K562 (cell line): ENCODE data around the gene LRFN4. TPM values are rescaled to one million over a fixed set of nuclear protein-coding genes. Genes with fewer than 3 reads are reported as not detected.
A peak's percentile ranks its signal among the peaks of the same experiment; 100 is the strongest.

Source experiments
- ATAC-seq: fragments of 200-7000 bp; cut with Tn5 transposase; 3 replicates; pipeline ENCODE4 v1.9.1; 2020; ENCODE audit warnings: moderate library complexity
- BruUV-seq: library from RNA; stranded (reverse); fragments of 400-500 nt; replicated peaks from 2 replicates; lab custom pipeline; 2021; lab: Mats Ljungman, UMichigan
- CTCF ChIA-PET: fragments of 300-600 bp; formaldehyde crosslinking; extraction: SDS; loops from one replicate; lab custom pipeline; 2021; ENCODE audit warnings: low intra/inter-chr PET ratio; lab: Yijun Ruan, JAX
- POLR2A ChIA-PET: fragments of 300-600, 350-650 bp; sonication (Branson Sonifier 250); formaldehyde crosslinking; extraction: SDS; loops from one replicate; lab custom pipeline; 2021; ENCODE audit warnings: antibody characterized with exemption, inconsistent platforms; lab: Yijun Ruan, JAX
- DNase-seq, 4 experiments: peaks; one replicate each; pipeline versions ENCODE4 v3.0.0 to v3.0.0-alpha.2; 2011 to 2018; ENCODE audit warnings: low spot score in 3 of 4, mixed read lengths in 3 of 4; ENCODE audit errors: extremely low read depth in 1 of 4
- FAIRE-seq: peaks from 2 replicates; lab custom pipeline; 2011; peaks lifted over from hg19 to GRCh38; lab: Jason Lieb, UNC
- H2AFZ ChIP-seq: 2 replicates; pipeline ENCODE4 v1.6.0; 2011; ENCODE audit warnings: low read depth, low read length, control low read depth, inconsistent platforms
- H3K27ac ChIP-seq: fragments of 200-600 bp; 3 replicates; pipeline ENCODE4 v1.8.0; 2011; ENCODE audit warnings: low read depth, mild to moderate bottlenecking, control low read depth, inconsistent platforms, low read length, moderate library complexity, mixed read lengths; ENCODE audit errors: extremely low read depth
- H3K27me3 ChIP-seq, 2 experiments: fragments of 300-600 bp in 1 of 2; 2 replicates in 1 of 2; 3 replicates in 1 of 2; pipeline versions ENCODE4 v1.6.0 to v1.8.0; 2011; ENCODE audit warnings: inconsistent platforms in 2 of 2, low read length in 2 of 2, mild to moderate bottlenecking in 1 of 2, mixed read lengths in 1 of 2, moderate library complexity in 1 of 2; ENCODE audit not compliant: control insufficient read depth in 2 of 2, insufficient read depth in 2 of 2
- H3K36me3 ChIP-seq: fragments of 300-600 bp; 3 replicates; pipeline ENCODE4 v1.8.0; 2011; ENCODE audit warnings: mild to moderate bottlenecking, low read length, inconsistent platforms; ENCODE audit not compliant: control insufficient read depth, insufficient read depth
- H3K4me1 ChIP-seq, 2 experiments: fragments of 200-600 bp in 1 of 2; replicated peaks in 1 of 2; 2 replicates in 1 of 2; 3 replicates in 1 of 2; pipeline versions ENCODE4 v1.5.1 to v1.8.0; 2011; ENCODE audit warnings: inconsistent platforms in 2 of 2, low read length in 2 of 2, mild to moderate bottlenecking in 1 of 2, mixed read lengths in 1 of 2, moderate library complexity in 1 of 2; ENCODE audit not compliant: control insufficient read depth in 2 of 2, insufficient read depth in 2 of 2
- H3K4me2 ChIP-seq: 2 replicates; pipeline ENCODE4 v1.6.1; 2011; ENCODE audit warnings: low read length, control low read depth, inconsistent platforms, mixed read lengths; ENCODE audit not compliant: insufficient read depth
- H3K4me3 ChIP-seq: fragments of 200-600 bp; sonication (generic), shearing (Covaris generic); 2 replicates; pipeline ENCODE4 v1.5.1; 2016; ENCODE audit warnings: control low read depth, inconsistent platforms
- H3K79me2 ChIP-seq: fragments of 200-600 bp; 3 replicates; pipeline ENCODE4 v1.8.0; 2011; ENCODE audit warnings: low read length, inconsistent platforms; ENCODE audit not compliant: control insufficient read depth, insufficient read depth
- H3K9ac ChIP-seq, 2 experiments: 2 replicates each; pipeline versions ENCODE4 v1.6.0 to v1.6.1; 2011; ENCODE audit warnings: low read depth in 2 of 2, low read length in 2 of 2, control low read depth in 1 of 2, inconsistent platforms in 1 of 2, mild to moderate bottlenecking in 1 of 2, mixed read lengths in 1 of 2; ENCODE audit not compliant: insufficient read depth in 1 of 2
- H3K9me1 ChIP-seq: one replicate; pipeline ENCODE4 v1.6.0; 2011; ENCODE audit warnings: inconsistent platforms, mild to moderate bottlenecking, low read length, moderate library complexity; ENCODE audit not compliant: control insufficient read depth, insufficient read depth
- H3K9me3 ChIP-seq: replicated peaks from 2 replicates; pipeline ENCODE4 v1.5.1; 2011; ENCODE audit warnings: low read depth, low read length, inconsistent platforms; ENCODE audit not compliant: control insufficient read depth, insufficient read depth
- H4K20me1 ChIP-seq: replicated peaks from 2 replicates; pipeline ENCODE4 v1.6.1; 2011; ENCODE audit warnings: low read length, inconsistent platforms, mixed read lengths; ENCODE audit not compliant: control insufficient read depth, insufficient read depth
- BMI1 ChIP-seq: fragments of 150-350 bp; IDR thresholded peaks from 2 replicates; pipeline ENCODE4 v1.6.1; 2014; ENCODE audit warnings: low read length
- BRD4 ChIP-seq: fragments of 200-600 bp; sonication (generic); IDR thresholded peaks from 2 replicates; pipeline ENCODE4 v1.6.1; 2017; ENCODE audit warnings: inconsistent platforms
- CBX2 ChIP-seq: fragments of 200-600 bp; sonication (generic); IDR thresholded peaks from one replicate; pipeline ENCODE4 v1.6.1; 2012; ENCODE audit warnings: mild to moderate bottlenecking, low read length, inconsistent platforms; ENCODE audit not compliant: insufficient read depth, poor library complexity, severe bottlenecking
- CBX3 ChIP-seq, 2 experiments: IDR thresholded peaks; 1 replicate in 1 of 2; 2 replicates in 1 of 2; pipeline ENCODE4 v1.6.1; 2012; ENCODE audit warnings: inconsistent platforms in 2 of 2, low read length in 2 of 2, borderline replicate concordance in 1 of 2, control low read depth in 1 of 2
- DIDO1 ChIP-seq: fragments of 450-650 bp; IDR thresholded peaks from 2 replicates; pipeline ENCODE4 v1.6.1; 2016; ENCODE audit warnings: low read depth, missing biosample characterization, missing genetic modification characterization
- DPF2 ChIP-seq: fragments of 450-650 bp; IDR thresholded peaks from 2 replicates; pipeline ENCODE4 v1.6.1; 2016
- KDM2B ChIP-seq: fragments of 250-450 bp; sonication (Bioruptor Pico); IDR thresholded peaks from 2 replicates; pipeline ENCODE4 v1.8.0; 2021; ENCODE audit warnings: mild to moderate bottlenecking, moderate library complexity
- LEF1 ChIP-seq: fragments of 450-650 bp; IDR thresholded peaks from 2 replicates; pipeline ENCODE4 v1.6.1; 2016; ENCODE audit warnings: mild to moderate bottlenecking
- MAZ ChIP-seq, 2 experiments: fragments of 450-650 bp in 1 of 2; sonication (generic) in 1 of 2; formaldehyde crosslinking; IDR thresholded peaks in 1 of 2; conservative IDR thresholded peaks in 1 of 2; 2 replicates each; pipeline versions ENCODE4 v1.4.0 to v1.5.0; 2020; ENCODE audit warnings: mild to moderate bottlenecking in 1 of 2, missing genetic modification reagents in 1 of 2
- PHF20 ChIP-seq: fragments of 450-650 bp; IDR thresholded peaks from 2 replicates; pipeline ENCODE4 v1.6.1; 2018; ENCODE audit not compliant: partially characterized antibody
- POLR2AphosphoS2 ChIP-seq: IDR thresholded peaks from 2 replicates; pipeline ENCODE4 v1.6.1; 2012; ENCODE audit warnings: low read length, improper control_type of control experiment
- POLR2AphosphoS5 ChIP-seq: IDR thresholded peaks from 2 replicates; pipeline ENCODE4 v1.6.1; 2011; ENCODE audit warnings: mild to moderate bottlenecking, low read depth, low read length, moderate library complexity; ENCODE audit not compliant: control insufficient read depth, insufficient read depth
- PTRF ChIP-seq: fragments of 450-650 bp; IDR thresholded peaks from 2 replicates; pipeline ENCODE4 v1.6.1; 2016; ENCODE audit warnings: mild to moderate bottlenecking, missing genetic modification characterization, missing compliant biosample characterization
- RREB1 ChIP-seq: fragments of 250-450 bp; sonication (Bioruptor Pico); IDR thresholded peaks from 2 replicates; pipeline ENCODE4 v1.4.0; 2020
- SUPT5H ChIP-seq: fragments of 450-650 bp; IDR thresholded peaks from 2 replicates; pipeline ENCODE4 v1.6.1; 2016
- ZNF134 ChIP-seq: fragments of 250-450 bp; sonication (Bioruptor Pico); conservative IDR thresholded peaks from 2 replicates; pipeline ENCODE4 v1.4.0; 2020
- ZNF143 ChIP-seq: sonication (generic); formaldehyde crosslinking; IDR thresholded peaks from 2 replicates; pipeline ENCODE4 v1.9.0; 2022; ENCODE audit warnings: mild to moderate bottlenecking, missing genetic modification reagents
- ZNF146 ChIP-seq: IDR thresholded peaks from one replicate; pipeline ENCODE4 v1.6.1; 2018; ENCODE audit warnings: missing compliant biosample characterization; ENCODE audit not compliant: unreplicated experiment
- ZNF3 ChIP-seq: fragments of 250-450 bp; sonication (Bioruptor Pico); IDR thresholded peaks from 2 replicates; pipeline ENCODE4 v1.5.0; 2021; ENCODE audit warnings: mild to moderate bottlenecking, moderate library complexity
- ZNF668 ChIP-seq: fragments of 250-450 bp; sonication (Bioruptor Pico); IDR thresholded peaks from 2 replicates; pipeline ENCODE4 v1.8.0; 2022; ENCODE audit warnings: mild to moderate bottlenecking, inconsistent platforms
- WGBS: fragments of 100-300 bp; shearing (Covaris generic); methylation state at CpG from one replicate; pipeline ENCODE4 v1.1.6; 2016; ENCODE audit warnings: low coverage, mixed read lengths; ENCODE audit not compliant: insufficient coverage; ENCODE audit errors: missing lambda C conversion rate; 5-methylcytosine and 5-hydroxymethylcytosine counted together
- in situ Hi-C: fragments of 300-500 bp; cut with MboI; formaldehyde crosslinking; loops from 4 replicates; pipeline ENCODE4 v1.15.0; 2018; ENCODE audit warnings: inconsistent platforms, mixed read lengths
- intact Hi-C: fragments of 100-400 bp; cut with micrococcal nuclease; formaldehyde crosslinking; loops from 2 replicates; pipeline ENCODE4 v1.14.2; 2022
- polyA plus RNA-seq, 8 experiments: library from polyadenylated mRNA; depleted of rRNA in 4 of 8; stranded (reverse) in 5 of 8; unstranded in 3 of 8; fragments of >200 nt; fragmentation: Nextera tagmentation in 2 of 8; fragmentation: Illumina TruSeq in 1 of 8; extraction: Ambion mirVana in 2 of 8; extraction: Trizol in 1 of 8; gene quantifications; 2 replicates each; pipeline versions ENCODE4 v1.2.1 to v1.2.3, GENCODE V29; 2011 to 2014; ENCODE audit warnings: inconsistent platforms in 1 of 8, missing spikeins in 1 of 8
- total RNA-seq, 7 experiments: library from RNA; depleted of rRNA in 6 of 7; stranded (reverse); fragments of >200 nt in 6 of 7; fragmentation: Illumina TruSeq in 2 of 7; extraction: Trizol in 2 of 7; gene quantifications; 2 replicates each; pipeline versions ENCODE4 v1.2.1 to v1.2.3, GENCODE V29; 2011 to 2021; ENCODE audit warnings: low replicate concordance in 1 of 7

LRFN4 gene
- total and polyA plus RNA-seq, 9 of the 15 experiments (the other 6 are each of a cell fraction or from before 2014, with no cell fraction given): 0.10 to 60.1 (median 6.7) TPM

- Histone ChIP-seq H3K27me3 (no peaks in the 10 kb centered on the region), H3K27ac (no peak overlapping the region), H4K20me1 (no peaks in the 10 kb centered on the region), H3K36me3 (peaks cover 58% of the 10 kb centered on the region; the same call in 2 of the 3 replicates), H3K4me1 (peaks cover 9 to 47% of the 10 kb centered on the region in 2 experiments; a peak in 4 of 5 replicates), H3K9me3 (no peaks in the 10 kb centered on the region), H3K4me2 (no peak overlapping the region), H2AFZ (no peak overlapping the region), H3K9ac (0 out of 4 replicates have a peak overlapping the region, but pooled peaks of 1 of the 2 experiments have one; percentile 16), H3K79me2 (peaks cover 30% of the 10 kb centered on the region), H3K4me3 (no peak overlapping the region), H3K9me1 (no peaks in the 10 kb centered on the region)
- POLR2A ChIA-PET: no interaction called here
- 80% methylated on average over 12 of the region's 14 CpGs for WGBS
- BruUV-seq: no TSS peak
- FAIRE-seq (no peak), DNase-seq (no peak), ATAC-seq (no peak)
- CTCF ChIA-PET: no interaction called here
- in situ Hi-C loops (no loop called here), intact Hi-C loops (no loop called here)
- TF ChIP-seq MAZ (CRISPR knock-in tag; conservative IDR thresholded peaks at IDR 0.05 in 1 of 2, IDR thresholded peaks at IDR 0.05 in 1 of 2) (no peak), SUPT5H (peak; percentile 28), DPF2 (no peak), BMI1 (no peak), DIDO1 (tag) (no peak), ZNF134 (CRISPR knock-in tag) (no peak), LEF1 (no peak), RREB1 (no peak), BRD4 (no peak), POLR2AphosphoS5 (no peak), ZNF143 (CRISPR knock-in tag) (no peak), ZNF146 (no peak), PTRF (tag) (no peak), CBX3 (IDR thresholded peaks at IDR 0.05; ENCODE audit: borderline replicate concordance in 1 of 2, low read length in 2 of 2) (no peak), KDM2B (CRISPR knock-in tag) (no peak), PHF20 (no peak), ZNF668 (CRISPR knock-in tag) (no peak), POLR2AphosphoS2 (0 out of 2 replicates have a peak, but pooled peaks have one; percentile 67), ZNF3 (CRISPR knock-in tag) (no peak), CBX2 (no peak)
Measured at GRCh38 chr11:66847461-66848232, 9.2 kb upstream of the LRFN4 start.
